ENCODE data around the gene PYGO1.
"Not testable (repeated sequence)": the region's sequence is repeated elsewhere in the genome, so short reads cannot be mapped to it uniquely, and the experiment has no call there.

PYGO1 gene

GRCh38 chr15:55507567-55507966 lies 80.6 kb downstream of the PYGO1 start:
- Histone ChIP-seq H3K23ac (ENCODE audit: low read depth, low read length, poor library complexity) (no peak overlapping the region), H3K4me1 (ENCODE audit: control insufficient read depth in 2 of 2, insufficient read depth in 1 of 2, low read depth in 1 of 2, low read length in 2 of 2) (no peaks in the 10 kb centered on the region), H3K4ac (ENCODE audit: low read length) (no peak overlapping the region), H2BK12ac (ENCODE audit: low read length) (no peak overlapping the region), H3K27me3 (ENCODE audit: control insufficient read depth in 3 of 3, insufficient read depth in 3 of 3, low read depth in 1 of 3, low read length in 3 of 3) (no peaks in the 10 kb centered on the region), H2BK5ac (ENCODE audit: low read length) (no peak overlapping the region), H3K18ac (ENCODE audit: low read length) (no peak overlapping the region), H2AK5ac (ENCODE audit: low read depth, low read length) (no peak overlapping the region), H3K36me3 (replicated peaks in 1 of 2; ENCODE audit: control insufficient read depth in 2 of 2, insufficient read depth in 2 of 2, low read length in 2 of 2) (no peaks in the 10 kb centered on the region), H3K14ac (ENCODE audit: low read length) (no peak overlapping the region), H3K27ac (replicated peaks; ENCODE audit: low read length) (no peak overlapping the region), H2BK15ac (ENCODE audit: low read length) (no peak overlapping the region), H2AFZ (ENCODE audit: low read length) (no peak overlapping the region), H3K4me2 (ENCODE audit: insufficient read depth, low read length, poor library complexity, severe bottlenecking) (no peak overlapping the region), H2BK120ac (ENCODE audit: low read depth, low read length) (no peak overlapping the region), H3K9me3 (replicated peaks in 1 of 2; ENCODE audit: control insufficient read depth in 2 of 2, insufficient read depth in 1 of 2, low read depth in 1 of 2, low read length in 2 of 2) (no peaks in the 10 kb centered on the region), H3K9ac (ENCODE audit: low read depth, low read length, poor library complexity) (no peak overlapping the region), H3K4me3 (ENCODE audit: low read length in 2 of 2) (no peak overlapping the region), H4K91ac (ENCODE audit: low read depth, low read length, poor library complexity) (no peak overlapping the region), H4K8ac (ENCODE audit: low read depth, low read length) (no peak overlapping the region), H3K79me1 (ENCODE audit: low read depth, low read length) (no peaks in the 10 kb centered on the region)
- WGBS, 2 donors (ENCODE audit: extremely low coverage in 2 of 2, insufficient read length in 2 of 2, insufficient replicate concordance in 1 of 2): no CpG with 5 or more reads among the region's 4 CpGs
- DNase-seq (ENCODE audit: low spot score): no peak

GRCh38 chr15:55505407-55505806 lies 82.7 kb downstream of the PYGO1 start:
- H2AFZ ChIP-seq (ENCODE audit: low read length); H2BK120ac ChIP-seq (ENCODE audit: low read depth, low read length); H4K91ac ChIP-seq (ENCODE audit: low read depth, low read length, poor library complexity); H3K27me3 ChIP-seq (ENCODE audit: control insufficient read depth in 3 of 3, insufficient read depth in 3 of 3, low read depth in 1 of 3, low read length in 3 of 3); H3K4me2 ChIP-seq (ENCODE audit: insufficient read depth, low read length, poor library complexity, severe bottlenecking); DNase-seq (ENCODE audit: low spot score); H3K4me3 ChIP-seq (ENCODE audit: low read length in 2 of 2); H3K36me3 ChIP-seq (replicated peaks in 1 of 2; ENCODE audit: control insufficient read depth in 2 of 2, insufficient read depth in 2 of 2, low read length in 2 of 2); H4K8ac ChIP-seq (ENCODE audit: low read depth, low read length); H3K14ac ChIP-seq (ENCODE audit: low read length); H3K23ac ChIP-seq (ENCODE audit: low read depth, low read length, poor library complexity); H3K9me3 ChIP-seq (replicated peaks in 1 of 2; ENCODE audit: control insufficient read depth in 2 of 2, insufficient read depth in 1 of 2, low read depth in 1 of 2, low read length in 2 of 2); H3K27ac ChIP-seq (replicated peaks; ENCODE audit: low read length); H3K9ac ChIP-seq (ENCODE audit: low read depth, low read length, poor library complexity); H2BK15ac ChIP-seq (ENCODE audit: low read length); H3K79me1 ChIP-seq (ENCODE audit: low read depth, low read length); H2AK5ac ChIP-seq (ENCODE audit: low read depth, low read length); H2BK12ac ChIP-seq (ENCODE audit: low read length); H2BK5ac ChIP-seq (ENCODE audit: low read length); H3K4ac ChIP-seq (ENCODE audit: low read length); H3K4me1 ChIP-seq (ENCODE audit: control insufficient read depth in 2 of 2, insufficient read depth in 1 of 2, low read depth in 1 of 2, low read length in 2 of 2); H3K18ac ChIP-seq (ENCODE audit: low read length): not testable (repeated sequence)
- WGBS, 2 donors (ENCODE audit: extremely low coverage in 2 of 2, insufficient read length in 2 of 2, insufficient replicate concordance in 1 of 2): no CpG with 5 or more reads among the region's 5 CpGs

- Histone ChIP-seq H2BK120ac (ENCODE audit: low read depth, low read length) (no peak overlapping the region), H3K4me1 (ENCODE audit: control insufficient read depth in 2 of 2, insufficient read depth in 1 of 2, low read depth in 1 of 2, low read length in 2 of 2) (no peaks in the 10 kb centered on the region)
Observed at GRCh38 chr15:55499151-55499550, 89.0 kb downstream of the PYGO1 start.

GRCh38 chr15:55498109-55498938 lies 89.8 kb downstream of the PYGO1 start:
- peak overlapping the region; percentile 88 for H3K9ac ChIP-seq (ENCODE audit: low read depth, low read length, poor library complexity)
- H3K27me3 ChIP-seq (ENCODE audit: control insufficient read depth in 3 of 3, insufficient read depth in 3 of 3, low read depth in 1 of 3, low read length in 3 of 3); H2AK5ac ChIP-seq (ENCODE audit: low read depth, low read length); H3K36me3 ChIP-seq (replicated peaks in 1 of 2; ENCODE audit: control insufficient read depth in 2 of 2, insufficient read depth in 2 of 2, low read length in 2 of 2); H3K4ac ChIP-seq (ENCODE audit: low read length); H3K79me1 ChIP-seq (ENCODE audit: low read depth, low read length); H2BK120ac ChIP-seq (ENCODE audit: low read depth, low read length); H3K4me1 ChIP-seq (ENCODE audit: control insufficient read depth in 2 of 2, insufficient read depth in 1 of 2, low read depth in 1 of 2, low read length in 2 of 2); H3K27ac ChIP-seq (replicated peaks; ENCODE audit: low read length); H2BK5ac ChIP-seq (ENCODE audit: low read length); H3K9me3 ChIP-seq (replicated peaks in 1 of 2; ENCODE audit: control insufficient read depth in 2 of 2, insufficient read depth in 1 of 2, low read depth in 1 of 2, low read length in 2 of 2); H4K8ac ChIP-seq (ENCODE audit: low read depth, low read length); H4K91ac ChIP-seq (ENCODE audit: low read depth, low read length, poor library complexity); H3K14ac ChIP-seq (ENCODE audit: low read length); H2BK12ac ChIP-seq (ENCODE audit: low read length); H2BK15ac ChIP-seq (ENCODE audit: low read length): not testable (repeated sequence)
- H2AFZ ChIP-seq (ENCODE audit: low read length): peak overlapping the region; percentile 87
- H3K23ac ChIP-seq (ENCODE audit: low read depth, low read length, poor library complexity): peak overlapping the region; percentile 52
- peak overlapping the region; percentile 52 for H3K4me2 ChIP-seq (ENCODE audit: insufficient read depth, low read length, poor library complexity, severe bottlenecking)
- peak overlapping the region; percentile 71 for H3K18ac ChIP-seq (ENCODE audit: low read length)
- DNase-seq (ENCODE audit: low spot score): peak; percentile 67
- H3K4me3 ChIP-seq (ENCODE audit: low read length in 2 of 2): peak overlapping the region; percentile 65 to 85
- WGBS, 2 donors (ENCODE audit: extremely low coverage in 2 of 2, insufficient read length in 2 of 2, insufficient replicate concordance in 1 of 2): no CpG with 5 or more reads among the region's 55 CpGs

More at GRCh38 chr15:55499151-55499550, 89.0 kb downstream of the PYGO1 start:
- Histone ChIP-seq H2BK5ac (ENCODE audit: low read length) (no peak overlapping the region), H2AK5ac (ENCODE audit: low read depth, low read length) (no peak overlapping the region), H2AFZ (ENCODE audit: low read length) (peak overlapping the region; percentile 0), H3K4ac (ENCODE audit: low read length) (no peak overlapping the region), H3K18ac (ENCODE audit: low read length) (no peak overlapping the region), H3K79me1 (ENCODE audit: low read depth, low read length) (no peaks in the 10 kb centered on the region), H3K9me3 (replicated peaks in 1 of 2; ENCODE audit: control insufficient read depth in 2 of 2, insufficient read depth in 1 of 2, low read depth in 1 of 2, low read length in 2 of 2) (no peaks in the 10 kb centered on the region), H2BK12ac (ENCODE audit: low read length) (no peak overlapping the region), H3K4me2 (ENCODE audit: insufficient read depth, low read length, poor library complexity, severe bottlenecking) (no peak overlapping the region), H3K27ac (replicated peaks; ENCODE audit: low read length) (no peak overlapping the region), H4K91ac (ENCODE audit: low read depth, low read length, poor library complexity) (no peak overlapping the region), H3K9ac (ENCODE audit: low read depth, low read length, poor library complexity) (no peak overlapping the region), H3K36me3 (replicated peaks in 1 of 2; ENCODE audit: control insufficient read depth in 2 of 2, insufficient read depth in 2 of 2, low read length in 2 of 2) (no peaks in the 10 kb centered on the region), H3K27me3 (ENCODE audit: control insufficient read depth in 3 of 3, insufficient read depth in 3 of 3, low read depth in 1 of 3, low read length in 3 of 3) (no peaks in the 10 kb centered on the region), H4K8ac (ENCODE audit: low read depth, low read length) (no peak overlapping the region), H3K23ac (ENCODE audit: low read depth, low read length, poor library complexity) (no peak overlapping the region), H3K14ac (ENCODE audit: low read length) (no peak overlapping the region), H2BK15ac (ENCODE audit: low read length) (no peak overlapping the region), H3K4me3 (ENCODE audit: low read length in 2 of 2) (no peak overlapping the region)
- no peak for DNase-seq (ENCODE audit: low spot score)
- no CpG with 5 or more reads among the region's 7 CpGs for WGBS, 2 donors (ENCODE audit: extremely low coverage in 2 of 2, insufficient read length in 2 of 2, insufficient replicate concordance in 1 of 2)

All from neuronal stem cell (in vitro differentiated cells).